ENCODE results near the gene VAT1. TPM values are rescaled to one million over a fixed set of nuclear protein-coding genes. Genes with fewer than 3 reads are reported as not detected.

VAT1 gene
- total and polyA plus RNA-seq, 9 of the 15 experiments (the other 6 are each of a cell fraction or from before 2014, with no cell fraction given): 29.4 to 153 (median 66.7) TPM

DNA sequence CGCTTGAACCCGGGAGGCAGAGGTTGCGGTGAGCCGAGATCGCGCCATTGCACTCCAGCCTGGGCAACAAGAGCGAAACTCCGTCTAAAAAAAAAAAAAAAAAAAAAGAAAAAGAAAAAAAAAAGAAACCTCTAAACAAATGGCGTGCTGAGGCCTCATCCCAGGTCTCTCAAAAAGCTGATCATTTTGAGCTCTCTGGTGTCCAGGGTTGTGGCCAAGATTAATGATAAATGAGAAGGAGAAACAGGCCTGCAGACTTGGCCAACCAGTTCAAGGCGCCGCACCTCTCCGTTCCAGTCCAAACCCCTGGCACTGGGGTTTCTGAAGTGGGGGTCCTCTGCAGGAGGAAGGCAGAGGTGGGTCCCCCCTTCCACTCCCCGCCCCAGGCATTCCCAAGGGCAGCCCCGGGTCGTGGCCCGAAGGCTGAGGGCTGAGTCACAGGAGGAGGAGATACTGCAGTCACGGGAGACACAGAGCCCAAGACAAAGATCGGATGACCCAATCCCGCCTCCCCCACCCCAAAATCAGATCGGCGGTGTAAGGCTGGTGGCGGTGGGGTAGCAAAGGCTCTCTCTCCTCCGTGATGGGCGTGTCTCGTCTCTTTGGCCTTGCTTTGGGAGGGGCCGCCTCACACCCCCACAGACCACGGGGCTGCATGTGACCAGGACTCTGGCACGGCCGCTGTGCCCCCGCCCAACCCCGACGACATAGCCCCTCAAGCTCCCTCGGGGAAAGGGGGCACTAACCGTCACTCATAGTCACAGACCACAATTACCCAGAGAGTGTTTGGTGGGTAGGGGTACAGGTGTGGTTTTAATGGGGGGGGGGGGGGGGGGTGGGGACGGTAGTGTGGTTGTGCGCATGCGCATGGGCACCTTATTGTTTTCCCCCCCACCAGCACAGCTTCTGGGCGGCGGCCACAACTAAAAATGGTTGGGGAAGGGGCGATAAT, 1.1 kb downstream of the VAT1 start (continued):
- TF ChIP-seq, protein P1, sequence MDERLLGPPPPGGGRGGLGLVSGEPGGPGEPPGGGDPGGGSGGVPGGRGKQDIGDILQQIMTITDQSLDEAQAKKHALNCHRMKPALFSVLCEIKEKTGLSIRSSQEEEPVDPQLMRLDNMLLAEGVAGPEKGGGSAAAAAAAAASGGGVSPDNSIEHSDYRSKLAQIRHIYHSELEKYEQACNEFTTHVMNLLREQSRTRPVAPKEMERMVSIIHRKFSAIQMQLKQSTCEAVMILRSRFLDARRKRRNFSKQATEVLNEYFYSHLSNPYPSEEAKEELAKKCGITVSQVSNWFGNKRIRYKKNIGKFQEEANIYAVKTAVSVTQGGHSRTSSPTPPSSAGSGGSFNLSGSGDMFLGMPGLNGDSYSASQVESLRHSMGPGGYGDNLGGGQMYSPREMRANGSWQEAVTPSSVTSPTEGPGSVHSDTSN (CRISPR knock-in tag; IDR thresholded peaks at IDR 0.05; ENCODE audit: low read depth): no peak
- TF ChIP-seq, protein P1 (tag; conservative IDR thresholded peaks at IDR 0.05; ENCODE audit: low read depth): peak; percentile 58
- TF ChIP-seq L3MBTL2 (IDR thresholded peaks at IDR 0.05) (peak; percentile 77), BCOR (IDR thresholded peaks at IDR 0.05) (peak; percentile 60), ZFPM2 (CRISPR knock-in tag; IDR thresholded peaks at IDR 0.05) (no peak), PHB (CRISPR knock-in tag; IDR thresholded peaks at IDR 0.05) (no peak), ZFP30 (CRISPR knock-in tag; IDR thresholded peaks at IDR 0.05; ENCODE audit: borderline replicate concordance) (no peak), ZKSCAN3 (CRISPR knock-in tag; IDR thresholded peaks at IDR 0.05) (no peak), FOXP1 (CRISPR knock-in tag; IDR thresholded peaks at IDR 0.05) (no peak), RUNX1 (IDR thresholded peaks at IDR 0.05; ENCODE audit: low read depth) (peak; percentile 58; the same call in 1 of the 2 replicates)
- TF ChIP-seq, protein P2, sequence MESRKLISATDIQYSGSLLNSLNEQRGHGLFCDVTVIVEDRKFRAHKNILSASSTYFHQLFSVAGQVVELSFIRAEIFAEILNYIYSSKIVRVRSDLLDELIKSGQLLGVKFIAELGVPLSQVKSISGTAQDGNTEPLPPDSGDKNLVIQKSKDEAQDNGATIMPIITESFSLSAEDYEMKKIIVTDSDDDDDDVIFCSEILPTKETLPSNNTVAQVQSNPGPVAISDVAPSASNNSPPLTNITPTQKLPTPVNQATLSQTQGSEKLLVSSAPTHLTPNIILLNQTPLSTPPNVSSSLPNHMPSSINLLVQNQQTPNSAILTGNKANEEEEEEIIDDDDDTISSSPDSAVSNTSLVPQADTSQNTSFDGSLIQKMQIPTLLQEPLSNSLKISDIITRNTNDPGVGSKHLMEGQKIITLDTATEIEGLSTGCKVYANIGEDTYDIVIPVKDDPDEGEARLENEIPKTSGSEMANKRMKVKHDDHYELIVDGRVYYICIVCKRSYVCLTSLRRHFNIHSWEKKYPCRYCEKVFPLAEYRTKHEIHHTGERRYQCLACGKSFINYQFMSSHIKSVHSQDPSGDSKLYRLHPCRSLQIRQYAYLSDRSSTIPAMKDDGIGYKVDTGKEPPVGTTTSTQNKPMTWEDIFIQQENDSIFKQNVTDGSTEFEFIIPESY (CRISPR knock-in tag; IDR thresholded peaks at IDR 0.05): 0 out of 2 replicates have a peak, but pooled peaks have one; percentile 25
- TF ChIP-seq, protein P3, sequence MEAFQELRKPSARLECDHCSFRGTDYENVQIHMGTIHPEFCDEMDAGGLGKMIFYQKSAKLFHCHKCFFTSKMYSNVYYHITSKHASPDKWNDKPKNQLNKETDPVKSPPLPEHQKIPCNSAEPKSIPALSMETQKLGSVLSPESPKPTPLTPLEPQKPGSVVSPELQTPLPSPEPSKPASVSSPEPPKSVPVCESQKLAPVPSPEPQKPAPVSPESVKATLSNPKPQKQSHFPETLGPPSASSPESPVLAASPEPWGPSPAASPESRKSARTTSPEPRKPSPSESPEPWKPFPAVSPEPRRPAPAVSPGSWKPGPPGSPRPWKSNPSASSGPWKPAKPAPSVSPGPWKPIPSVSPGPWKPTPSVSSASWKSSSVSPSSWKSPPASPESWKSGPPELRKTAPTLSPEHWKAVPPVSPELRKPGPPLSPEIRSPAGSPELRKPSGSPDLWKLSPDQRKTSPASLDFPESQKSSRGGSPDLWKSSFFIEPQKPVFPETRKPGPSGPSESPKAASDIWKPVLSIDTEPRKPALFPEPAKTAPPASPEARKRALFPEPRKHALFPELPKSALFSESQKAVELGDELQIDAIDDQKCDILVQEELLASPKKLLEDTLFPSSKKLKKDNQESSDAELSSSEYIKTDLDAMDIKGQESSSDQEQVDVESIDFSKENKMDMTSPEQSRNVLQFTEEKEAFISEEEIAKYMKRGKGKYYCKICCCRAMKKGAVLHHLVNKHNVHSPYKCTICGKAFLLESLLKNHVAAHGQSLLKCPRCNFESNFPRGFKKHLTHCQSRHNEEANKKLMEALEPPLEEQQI (IDR thresholded peaks at IDR 0.05): no peak
- TF ChIP-seq, protein P4, sequence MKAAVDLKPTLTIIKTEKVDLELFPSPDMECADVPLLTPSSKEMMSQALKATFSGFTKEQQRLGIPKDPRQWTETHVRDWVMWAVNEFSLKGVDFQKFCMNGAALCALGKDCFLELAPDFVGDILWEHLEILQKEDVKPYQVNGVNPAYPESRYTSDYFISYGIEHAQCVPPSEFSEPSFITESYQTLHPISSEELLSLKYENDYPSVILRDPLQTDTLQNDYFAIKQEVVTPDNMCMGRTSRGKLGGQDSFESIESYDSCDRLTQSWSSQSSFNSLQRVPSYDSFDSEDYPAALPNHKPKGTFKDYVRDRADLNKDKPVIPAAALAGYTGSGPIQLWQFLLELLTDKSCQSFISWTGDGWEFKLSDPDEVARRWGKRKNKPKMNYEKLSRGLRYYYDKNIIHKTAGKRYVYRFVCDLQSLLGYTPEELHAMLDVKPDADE (conservative IDR thresholded peaks at IDR 0.05; ENCODE audit: control insufficient read depth, low read depth, low read length): no peak
- TF ChIP-seq, protein P5, sequence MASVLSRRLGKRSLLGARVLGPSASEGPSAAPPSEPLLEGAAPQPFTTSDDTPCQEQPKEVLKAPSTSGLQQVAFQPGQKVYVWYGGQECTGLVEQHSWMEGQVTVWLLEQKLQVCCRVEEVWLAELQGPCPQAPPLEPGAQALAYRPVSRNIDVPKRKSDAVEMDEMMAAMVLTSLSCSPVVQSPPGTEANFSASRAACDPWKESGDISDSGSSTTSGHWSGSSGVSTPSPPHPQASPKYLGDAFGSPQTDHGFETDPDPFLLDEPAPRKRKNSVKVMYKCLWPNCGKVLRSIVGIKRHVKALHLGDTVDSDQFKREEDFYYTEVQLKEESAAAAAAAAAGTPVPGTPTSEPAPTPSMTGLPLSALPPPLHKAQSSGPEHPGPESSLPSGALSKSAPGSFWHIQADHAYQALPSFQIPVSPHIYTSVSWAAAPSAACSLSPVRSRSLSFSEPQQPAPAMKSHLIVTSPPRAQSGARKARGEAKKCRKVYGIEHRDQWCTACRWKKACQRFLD (CRISPR knock-in tag; IDR thresholded peaks at IDR 0.05): peak; percentile 78

Data from K562 (cell line).